Colonic mucosa (tissue), 4 donors: ENCODE data around the gene HECW1. TPM values are rescaled to one million over a fixed set of nuclear protein-coding genes. Genes with fewer than 3 reads are reported as not detected.

Source experiments
- DNase-seq: peaks from one replicate; pipeline ENCODE4 v3.0.0-alpha.2; 2020
- H3K27ac ChIP-seq: fragments of 200-600 bp; one replicate; pipeline ENCODE4 v1.8.0; 2021
- H3K27me3 ChIP-seq: fragments of 200-600 bp; one replicate; pipeline ENCODE4 v1.8.0; 2021
- H3K36me3 ChIP-seq: fragments of 200-600 bp; one replicate; pipeline ENCODE4 v1.8.0; 2021
- H3K4me1 ChIP-seq: fragments of 200-600 bp; one replicate; pipeline ENCODE4 v1.8.0; 2021; ENCODE audit warnings: mild to moderate bottlenecking
- H3K4me3 ChIP-seq: fragments of 200-600 bp; one replicate; pipeline ENCODE4 v1.8.0; 2021
- H3K9ac ChIP-seq, 2 donors: one replicate each; pipeline ENCODE4 v1.7.0; 2013; ENCODE audit warnings: control low read depth in 2 of 2, low read depth in 2 of 2, low read length in 2 of 2
- H3K9me3 ChIP-seq: fragments of 200-600 bp; one replicate; pipeline ENCODE4 v1.8.0; 2021
- intact Hi-C: fragments of 100-400 bp; cut with DNase I; formaldehyde crosslinking; loops from one replicate; pipeline ENCODE4 v1.14.1; 2022
- total RNA-seq, 2 donors: library from RNA; stranded (reverse); fragmentation: NEBNext Ultra II Directional in 1 of 2; extraction: Animal tissue kit (Norgen Biotek cat#: 25700) in 1 of 2; gene quantifications; one replicate each; pipeline ENCODE4 v1.2.1, GENCODE V29; 2021
- TF ChIP-seq, protein P1 (sequence below): fragments of 200-600 bp; IDR thresholded peaks from one replicate; pipeline ENCODE4 v1.8.0; 2022; ENCODE audit warnings: antibody characterized with exemption, mild to moderate bottlenecking
- donor health status: healthy.
- donor health status: DM: no; HTN: no; CAD: no.
- donor health status: DM: no; HTN: no; CAD: no.

HECW1 gene
- total RNA-seq, 2 donors from 2014 or later: 0.35 to 0.40 TPM

DNA sequence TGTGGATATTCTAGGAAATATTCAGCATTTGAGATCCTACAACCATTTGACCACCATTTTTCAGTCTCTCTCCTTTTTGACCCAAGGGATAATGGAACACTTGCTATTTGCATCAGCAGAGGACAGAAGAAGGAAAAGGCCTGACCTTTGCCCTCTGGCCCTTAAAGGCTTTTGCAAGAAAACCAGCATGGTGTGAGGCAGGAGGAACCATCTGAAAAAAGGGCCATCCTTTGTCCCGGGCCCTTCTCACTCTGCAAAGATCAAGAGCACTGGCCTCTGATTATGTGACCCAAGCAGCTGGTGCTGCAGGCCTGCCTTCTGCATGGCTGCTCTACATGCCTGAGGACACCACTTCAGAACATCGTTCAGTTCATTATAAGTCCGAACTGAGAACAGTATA is 337.1 kb downstream of the HECW1 start:
- Histone ChIP-seq H3K4me1 (no peaks in the 10 kb centered on the region), H3K27me3 (no peaks in the 10 kb centered on the region), H3K9me3 (no peaks in the 10 kb centered on the region), H3K27ac (no peak overlapping the region), H3K36me3 (no peaks in the 10 kb centered on the region), H3K9ac (no peak overlapping the region), H3K4me3 (no peak overlapping the region)
- TF ChIP-seq, protein P1, sequence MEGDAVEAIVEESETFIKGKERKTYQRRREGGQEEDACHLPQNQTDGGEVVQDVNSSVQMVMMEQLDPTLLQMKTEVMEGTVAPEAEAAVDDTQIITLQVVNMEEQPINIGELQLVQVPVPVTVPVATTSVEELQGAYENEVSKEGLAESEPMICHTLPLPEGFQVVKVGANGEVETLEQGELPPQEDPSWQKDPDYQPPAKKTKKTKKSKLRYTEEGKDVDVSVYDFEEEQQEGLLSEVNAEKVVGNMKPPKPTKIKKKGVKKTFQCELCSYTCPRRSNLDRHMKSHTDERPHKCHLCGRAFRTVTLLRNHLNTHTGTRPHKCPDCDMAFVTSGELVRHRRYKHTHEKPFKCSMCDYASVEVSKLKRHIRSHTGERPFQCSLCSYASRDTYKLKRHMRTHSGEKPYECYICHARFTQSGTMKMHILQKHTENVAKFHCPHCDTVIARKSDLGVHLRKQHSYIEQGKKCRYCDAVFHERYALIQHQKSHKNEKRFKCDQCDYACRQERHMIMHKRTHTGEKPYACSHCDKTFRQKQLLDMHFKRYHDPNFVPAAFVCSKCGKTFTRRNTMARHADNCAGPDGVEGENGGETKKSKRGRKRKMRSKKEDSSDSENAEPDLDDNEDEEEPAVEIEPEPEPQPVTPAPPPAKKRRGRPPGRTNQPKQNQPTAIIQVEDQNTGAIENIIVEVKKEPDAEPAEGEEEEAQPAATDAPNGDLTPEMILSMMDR: no peak
- intact Hi-C loops: no loop called here
- DNase-seq: no peak

DNA sequence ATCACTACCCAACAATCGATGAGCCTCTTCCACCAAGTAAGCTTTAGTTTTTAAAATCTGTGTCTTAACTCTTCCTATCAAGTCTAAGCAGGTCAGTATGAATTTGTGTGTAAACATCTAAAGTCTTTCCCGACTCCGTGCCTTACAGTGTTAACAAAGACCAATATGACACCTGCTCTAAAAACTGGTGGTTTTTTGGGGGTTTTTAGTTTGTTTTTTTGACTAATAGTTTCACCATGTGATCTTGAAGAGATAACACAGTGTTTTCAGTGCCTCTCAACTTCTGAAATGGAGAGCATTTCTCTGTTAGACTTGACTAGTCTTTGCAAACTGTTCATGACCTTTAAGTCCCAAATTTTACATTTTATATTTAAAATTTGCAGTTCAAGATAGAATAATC is 338.4 kb downstream of the HECW1 start:
- Histone ChIP-seq H3K27me3 (no peaks in the 10 kb centered on the region), H3K27ac (no peak overlapping the region), H3K9me3 (no peaks in the 10 kb centered on the region), H3K36me3 (no peaks in the 10 kb centered on the region), H3K4me1 (no peaks in the 10 kb centered on the region), H3K9ac (no peak overlapping the region), H3K4me3 (no peak overlapping the region)
- no peak for DNase-seq
- TF ChIP-seq, protein P1: no peak
- intact Hi-C loops: no loop called here

- intact Hi-C loops: loop anchor here (5.0 kb wide), 1 partner anchor 513 kb away; no protein-coding TSS in a partner anchor
- H3K9ac ChIP-seq: no peak overlapping the region
- DNase-seq: no peak
Observed at GRCh38 chr7:43454936-43455518, 342.6 kb downstream of the HECW1 start.

DNA sequence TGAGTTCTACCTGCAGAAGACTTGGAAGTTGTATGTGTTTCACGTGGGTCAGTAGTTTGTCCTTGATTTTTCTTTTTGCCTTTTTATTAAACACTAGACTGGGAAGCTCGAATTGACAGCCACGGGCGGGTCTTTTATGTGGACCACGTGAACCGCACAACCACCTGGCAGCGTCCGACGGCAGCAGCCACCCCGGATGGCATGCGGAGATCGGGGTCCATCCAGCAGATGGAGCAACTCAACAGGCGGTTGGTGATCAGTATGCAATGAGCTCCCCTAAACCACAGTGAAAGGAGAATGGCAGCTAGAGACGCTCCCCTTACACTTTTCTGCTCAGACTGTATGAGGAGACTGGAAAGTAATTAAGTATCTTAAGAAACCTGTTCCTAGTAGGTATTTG is 343.8 kb downstream of the HECW1 start:
- intact Hi-C loops: loop anchor here (5.0 kb wide), 1 partner anchor 514 kb away; no protein-coding TSS in a partner anchor
- no peaks in the 10 kb centered on the region for H3K27me3 ChIP-seq
- H3K36me3 ChIP-seq: no peaks in the 10 kb centered on the region
- H3K27ac ChIP-seq: no peak overlapping the region
- TF ChIP-seq, protein P1: no peak
- DNase-seq: no peak
- no peaks in the 10 kb centered on the region for H3K4me1 ChIP-seq
- no peaks in the 10 kb centered on the region for H3K9me3 ChIP-seq
- H3K4me3 ChIP-seq: no peak overlapping the region
- H3K9ac ChIP-seq: no peak overlapping the region

More at GRCh38 chr7:43454936-43455518, 342.6 kb downstream of the HECW1 start:
- Histone ChIP-seq H3K27ac (no peak overlapping the region), H3K27me3 (no peaks in the 10 kb centered on the region), H3K4me3 (no peak overlapping the region), H3K9me3 (no peaks in the 10 kb centered on the region), H3K36me3 (no peaks in the 10 kb centered on the region), H3K4me1 (no peaks in the 10 kb centered on the region)
- TF ChIP-seq, protein P1: no peak

DNA sequence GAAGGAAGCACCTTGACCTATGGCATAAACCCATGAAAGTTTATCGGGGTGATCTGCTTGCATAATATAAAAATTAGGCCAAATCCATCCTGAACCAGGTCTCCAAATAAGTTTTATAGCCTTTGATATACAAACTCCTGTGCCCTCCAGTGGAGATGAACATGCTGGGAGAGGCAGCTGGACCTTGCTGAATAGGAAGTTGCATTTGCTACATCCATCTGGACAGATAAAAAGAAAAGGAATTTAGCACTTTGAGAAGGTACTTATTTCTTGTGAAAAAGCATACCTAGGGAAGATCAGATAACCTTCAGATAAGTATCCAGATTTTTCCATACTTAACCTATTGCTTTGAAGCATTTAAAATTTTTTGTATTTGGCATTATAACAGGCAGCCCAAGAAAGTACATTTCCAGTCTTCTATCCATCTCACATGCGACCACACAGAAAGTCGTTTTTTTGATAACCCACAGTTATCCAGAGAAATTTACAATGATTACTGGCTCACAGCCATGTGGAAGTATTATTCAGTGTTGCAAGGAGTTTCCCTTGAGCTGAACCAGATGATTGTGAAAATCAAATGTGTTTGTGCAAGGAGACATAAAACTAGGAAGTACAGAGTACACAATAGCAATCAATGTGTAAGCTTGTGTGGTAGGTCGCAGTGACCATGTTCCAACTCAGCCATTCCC is 346.0 kb downstream of the HECW1 start:
- TF ChIP-seq, protein P1: no peak
- Histone ChIP-seq H3K27ac (no peak overlapping the region), H3K4me3 (no peak overlapping the region), H3K4me1 (no peaks in the 10 kb centered on the region), H3K36me3 (no peaks in the 10 kb centered on the region), H3K9me3 (no peaks in the 10 kb centered on the region), H3K27me3 (no peaks in the 10 kb centered on the region), H3K9ac (no peak overlapping the region)
- DNase-seq: no peak
- intact Hi-C loops: loop anchor here (5.0 kb wide), 1 partner anchor 516 kb away; no protein-coding TSS in a partner anchor
